ENCODE results near the gene MBOAT2.

MBOAT2 gene

GRCh38 chr2:9018109-9018508 lies 14.6 kb upstream of the MBOAT2 start:
- H2AFZ ChIP-seq (ENCODE audit: low read depth, low read length): no peak overlapping the region
- no peaks in the 10 kb centered on the region for H4K20me1 ChIP-seq (ENCODE audit: insufficient read depth, low read length)
- no peak overlapping the region for H3K9ac ChIP-seq (ENCODE audit: low read length)
- no peaks in the 10 kb centered on the region for H3K4me1 ChIP-seq (ENCODE audit: low read length)
- TF ChIP-seq EZH2phosphoT487 (IDR thresholded peaks at IDR 0.05; ENCODE audit: low read depth): no peak
- TF ChIP-seq CTCF (IDR thresholded peaks at IDR 0.05; ENCODE audit: low read depth, low read length): no peak
- no peaks in the 10 kb centered on the region for H3K36me3 ChIP-seq (replicated peaks; ENCODE audit: low read depth, low read length)
- no peak overlapping the region for H3K4me3 ChIP-seq (ENCODE audit: low read length)
- H3K79me2 ChIP-seq (ENCODE audit: low read length): no peaks in the 10 kb centered on the region
- H3K27ac ChIP-seq (ENCODE audit: low read length): no peak overlapping the region
- H3K9me3 ChIP-seq (ENCODE audit: insufficient read depth, low read length): no peaks in the 10 kb centered on the region
- no peaks in the 10 kb centered on the region for H3K27me3 ChIP-seq (ENCODE audit: low read depth, low read length)
- no peak overlapping the region for H3K4me2 ChIP-seq (ENCODE audit: low read length)

- no peak overlapping the region for H3K27ac ChIP-seq (ENCODE audit: low read length)
- TF ChIP-seq CTCF (IDR thresholded peaks at IDR 0.05; ENCODE audit: low read depth, low read length): no peak
- no peak for TF ChIP-seq EZH2phosphoT487 (IDR thresholded peaks at IDR 0.05; ENCODE audit: low read depth)
- no peak overlapping the region for H2AFZ ChIP-seq (ENCODE audit: low read depth, low read length)
Measured at GRCh38 chr2:9017411-9017810, 13.9 kb upstream of the MBOAT2 start.

GRCh38 chr2:9015998-9016397 lies 12.5 kb upstream of the MBOAT2 start:
- no peak overlapping the region for H3K9ac ChIP-seq (ENCODE audit: low read length)
- no peak for TF ChIP-seq CTCF (IDR thresholded peaks at IDR 0.05; ENCODE audit: low read depth, low read length)
- TF ChIP-seq EZH2phosphoT487 (IDR thresholded peaks at IDR 0.05; ENCODE audit: low read depth): no peak
- no peak overlapping the region for H3K27ac ChIP-seq (ENCODE audit: low read length)
- no peak overlapping the region for H2AFZ ChIP-seq (ENCODE audit: low read depth, low read length)
- no peaks in the 10 kb centered on the region for H4K20me1 ChIP-seq (ENCODE audit: insufficient read depth, low read length)
- H3K36me3 ChIP-seq (replicated peaks; ENCODE audit: low read depth, low read length): no peaks in the 10 kb centered on the region
- no peaks in the 10 kb centered on the region for H3K9me3 ChIP-seq (ENCODE audit: insufficient read depth, low read length)
- no peak overlapping the region for H3K4me2 ChIP-seq (ENCODE audit: low read length)
- H3K4me3 ChIP-seq (ENCODE audit: low read length): no peak overlapping the region
- no peaks in the 10 kb centered on the region for H3K4me1 ChIP-seq (ENCODE audit: low read length)
- H3K79me2 ChIP-seq (ENCODE audit: low read length): no peaks in the 10 kb centered on the region
- H3K27me3 ChIP-seq (ENCODE audit: low read depth, low read length): peaks cover 3% of the 10 kb centered on the region; the same call in 1 of the 2 replicates

More at GRCh38 chr2:9017411-9017810, 13.9 kb upstream of the MBOAT2 start:
- no peaks in the 10 kb centered on the region for H3K79me2 ChIP-seq (ENCODE audit: low read length)
- no peaks in the 10 kb centered on the region for H3K4me1 ChIP-seq (ENCODE audit: low read length)
- H3K36me3 ChIP-seq (replicated peaks; ENCODE audit: low read depth, low read length): no peaks in the 10 kb centered on the region
- no peaks in the 10 kb centered on the region for H3K9me3 ChIP-seq (ENCODE audit: insufficient read depth, low read length)
- no peak overlapping the region for H3K4me3 ChIP-seq (ENCODE audit: low read length)
- H3K9ac ChIP-seq (ENCODE audit: low read length): no peak overlapping the region
- no peak overlapping the region for H3K4me2 ChIP-seq (ENCODE audit: low read length)
- H4K20me1 ChIP-seq (ENCODE audit: insufficient read depth, low read length): no peaks in the 10 kb centered on the region
- peaks cover 3% of the 10 kb centered on the region; the same call in 1 of the 2 replicates for H3K27me3 ChIP-seq (ENCODE audit: low read depth, low read length)

- Histone ChIP-seq H3K79me2 (ENCODE audit: low read length) (no peaks in the 10 kb centered on the region), H2AFZ (ENCODE audit: low read depth, low read length) (no peak overlapping the region), H3K27me3 (ENCODE audit: low read depth, low read length) (peaks cover 3% of the 10 kb centered on the region; the same call in 1 of the 2 replicates), H3K9me3 (ENCODE audit: insufficient read depth, low read length) (no peaks in the 10 kb centered on the region), H3K4me1 (ENCODE audit: low read length) (no peaks in the 10 kb centered on the region), H4K20me1 (ENCODE audit: insufficient read depth, low read length) (no peaks in the 10 kb centered on the region), H3K4me2 (ENCODE audit: low read length) (no peak overlapping the region), H3K4me3 (ENCODE audit: low read length) (no peak overlapping the region), H3K9ac (ENCODE audit: low read length) (no peak overlapping the region), H3K36me3 (replicated peaks; ENCODE audit: low read depth, low read length) (no peaks in the 10 kb centered on the region), H3K27ac (ENCODE audit: low read length) (no peak overlapping the region)
- TF ChIP-seq CTCF (IDR thresholded peaks at IDR 0.05; ENCODE audit: low read depth, low read length) (no peak), EZH2phosphoT487 (IDR thresholded peaks at IDR 0.05; ENCODE audit: low read depth) (no peak)
Measured at GRCh38 chr2:9013403-9013802, 9.9 kb upstream of the MBOAT2 start.

Data from OCI-LY3 (cell line).